Fibroblast of skin of left quadriceps (primary cell): Measurements from ENCODE around the gene RPAP3.

Source experiments
- DNase-seq, 2 experiments: peaks; one replicate each; pipeline ENCODE4 v3.0.0-alpha.2; 2013; ENCODE audit warnings: low read depth in 2 of 2

Gene RPAP3

GRCh38 chr12:47743311-47743860 lies 37.6 kb upstream of the RPAP3 start:
- DNase-seq: no peak

- DNase-seq: no peak
These were observed 36.5 kb upstream of the RPAP3 start for GRCh38 chr12:47742253-47742825.

DNA sequence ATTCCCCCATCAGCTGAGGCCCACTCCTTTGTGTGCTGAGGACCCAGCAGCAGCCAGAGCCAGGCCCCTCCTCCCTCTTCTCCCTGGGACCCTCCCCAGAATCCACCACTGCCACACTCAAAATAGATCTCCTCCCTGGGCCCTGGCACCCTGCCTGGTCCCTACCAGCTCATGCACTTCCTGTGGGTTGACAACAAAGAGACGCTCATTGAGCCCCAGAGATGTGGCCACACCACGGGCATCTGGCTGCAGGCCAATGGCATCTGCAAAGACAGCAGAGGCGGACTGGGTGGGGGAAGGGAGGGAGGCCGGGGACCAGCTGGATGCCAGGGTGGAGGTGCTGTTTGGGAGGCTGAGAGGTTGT lies 35.5 kb upstream of the RPAP3 start:
- DNase-seq: no peak

DNA sequence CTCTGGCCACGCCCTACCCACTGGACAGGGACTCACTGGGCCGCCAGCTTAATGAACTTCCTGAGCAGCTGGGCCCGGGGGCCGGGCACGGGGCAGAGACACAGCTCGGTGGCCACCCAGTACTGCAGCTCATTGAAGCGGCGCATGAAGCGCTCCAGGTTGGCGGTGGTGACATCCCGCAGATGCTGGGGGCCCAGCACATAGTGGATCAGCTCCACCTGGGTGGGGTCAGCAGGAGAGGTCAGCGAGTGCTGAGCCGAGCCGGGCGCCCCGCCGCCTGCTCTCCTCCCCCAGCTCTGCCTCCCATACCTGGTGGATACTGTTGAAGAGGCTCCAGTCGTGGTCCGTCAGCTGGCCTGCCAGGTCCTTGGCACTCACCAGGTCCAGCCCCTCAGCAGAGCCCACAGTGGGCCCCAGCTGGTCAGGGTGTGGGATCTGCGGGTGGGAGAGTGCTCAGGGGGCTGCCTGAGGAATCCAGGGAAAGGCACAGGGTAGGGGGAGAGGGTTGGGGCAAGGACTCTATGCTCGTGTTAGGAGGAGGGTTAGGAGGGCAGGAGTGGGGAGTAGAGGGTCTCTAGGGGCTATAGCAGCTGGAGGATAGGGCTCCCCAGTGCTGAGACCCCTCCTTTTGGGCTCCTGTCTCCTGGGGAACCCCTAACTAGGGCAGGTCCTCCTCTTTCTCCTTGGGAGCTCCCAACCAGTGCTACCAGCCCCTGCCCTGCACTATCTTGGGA lies 34.9 kb upstream of the RPAP3 start:
- DNase-seq: no peak

DNA sequence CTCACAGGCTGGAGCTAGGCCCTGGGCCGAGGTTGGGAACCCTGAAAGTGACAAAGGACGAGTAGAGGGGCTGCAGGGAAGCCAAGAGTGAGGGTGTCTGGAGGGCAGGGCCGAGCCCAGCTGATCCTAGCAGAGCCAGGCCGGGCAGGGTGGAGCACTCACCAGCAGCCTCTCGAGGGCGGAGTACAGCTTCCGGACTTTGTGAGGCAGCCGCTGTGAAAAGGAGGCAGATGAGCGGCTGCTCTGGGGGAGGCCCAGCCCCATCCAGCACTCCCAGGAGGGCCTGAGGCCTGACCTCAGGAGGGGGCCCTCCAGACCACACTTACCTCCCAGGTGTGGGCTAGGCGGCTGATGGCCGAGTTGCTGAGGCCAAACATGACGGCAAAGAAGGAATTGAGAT lies 34.1 kb upstream of the RPAP3 start:
- DNase-seq: no peak

DNA sequence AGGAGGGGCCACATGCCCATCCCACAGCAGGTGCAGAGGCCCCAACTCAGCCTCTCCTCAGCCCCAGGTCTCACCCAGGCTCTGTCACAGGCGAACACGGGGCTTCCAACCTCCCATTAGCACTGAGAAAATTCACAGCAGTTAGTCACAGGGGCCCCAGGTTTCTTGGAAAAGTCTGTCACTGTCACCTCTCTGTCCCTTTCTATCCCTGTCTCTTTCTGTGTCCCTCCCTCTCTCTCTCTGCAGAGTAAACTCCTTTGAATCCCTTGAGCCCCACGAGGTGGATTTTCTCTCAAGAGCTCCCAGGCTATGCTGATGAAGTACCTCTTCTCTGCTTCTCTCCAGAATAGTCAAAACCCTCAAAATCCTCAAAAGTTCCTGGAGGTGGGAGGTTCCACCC lies 33.5 kb upstream of the RPAP3 start:
- no peak for DNase-seq

DNA sequence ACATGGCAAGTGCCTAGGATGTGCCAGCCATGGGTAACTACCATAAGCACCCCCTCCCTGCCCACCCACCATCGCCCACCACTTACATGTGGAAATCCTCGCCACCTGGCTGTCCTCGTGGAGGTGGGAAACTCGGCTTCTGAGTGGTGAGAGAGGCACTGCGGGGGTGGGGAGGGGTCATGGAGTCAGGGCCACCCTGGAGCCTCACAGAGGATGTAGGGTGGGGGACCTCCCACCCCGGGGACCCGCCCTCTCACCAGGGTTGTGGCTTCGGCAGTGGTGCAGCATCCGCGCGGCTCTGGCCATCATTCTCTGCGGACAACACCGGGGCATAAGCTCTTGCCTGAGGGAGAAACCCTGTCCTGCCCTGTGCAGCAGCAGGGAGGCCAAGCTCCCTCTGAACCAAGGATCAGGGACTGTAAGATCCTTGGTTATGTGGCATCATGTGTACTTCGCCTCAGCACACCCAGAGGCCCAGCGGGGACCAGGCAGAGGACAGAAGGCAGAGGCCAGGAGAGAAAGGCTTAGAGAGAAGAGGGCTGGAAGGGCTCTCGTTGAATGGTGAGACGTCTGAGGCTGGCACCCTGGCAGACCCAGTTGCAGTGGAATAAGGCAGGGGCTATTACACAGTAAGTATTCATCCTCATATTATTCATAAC lies 32.2 kb upstream of the RPAP3 start:
- DNase-seq: no peak

- DNase-seq: no peak
These were observed 31.2 kb upstream of the RPAP3 start for GRCh38 chr12:47736877-47737676.

GRCh38 chr12:47736216-47736615 lies 30.4 kb upstream of the RPAP3 start:
- DNase-seq: no peak

DNA sequence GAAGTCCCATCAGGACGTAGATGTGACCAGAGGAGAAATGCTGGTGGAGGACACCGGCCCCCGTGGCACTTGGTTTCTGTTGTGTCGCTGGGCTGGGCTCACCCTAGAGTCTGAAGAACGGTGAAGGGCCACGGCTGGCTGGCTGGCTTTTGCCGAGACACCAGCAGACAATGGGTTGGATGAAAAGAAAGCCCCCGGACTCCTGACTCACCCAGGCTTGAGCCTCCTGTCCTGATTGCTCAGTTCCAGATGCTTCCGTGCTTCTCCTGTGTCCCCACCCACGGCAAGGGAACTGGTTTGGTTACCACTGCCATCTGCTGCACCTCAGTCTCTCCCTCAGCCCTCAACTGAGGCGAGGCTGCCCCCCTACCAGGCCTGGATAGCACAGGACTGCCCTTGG lies 29.8 kb upstream of the RPAP3 start:
- DNase-seq: no peak

GRCh38 chr12:47734725-47735480 lies 29.1 kb upstream of the RPAP3 start:
- no peak for DNase-seq

DNA sequence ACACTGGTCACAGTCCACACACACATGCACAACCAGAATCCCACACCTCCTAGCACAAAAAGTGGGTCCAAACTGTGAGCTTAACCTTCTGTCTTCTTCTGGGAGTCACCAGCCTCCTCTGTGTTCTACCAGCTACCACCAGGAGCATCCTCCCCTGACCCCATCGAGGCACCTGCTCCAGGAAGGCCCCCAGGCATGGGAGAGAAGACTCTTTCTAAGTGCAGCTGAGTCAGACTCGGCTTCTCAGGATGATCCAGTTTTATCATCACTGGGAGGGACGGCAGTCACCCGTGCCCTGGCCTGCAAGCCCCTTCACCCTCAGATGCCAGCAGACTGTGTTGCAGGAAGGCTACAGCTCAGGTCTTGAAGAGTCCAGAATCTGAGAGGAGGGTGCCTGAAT lies 27.3 kb upstream of the RPAP3 start:
- DNase-seq: no peak

DNA sequence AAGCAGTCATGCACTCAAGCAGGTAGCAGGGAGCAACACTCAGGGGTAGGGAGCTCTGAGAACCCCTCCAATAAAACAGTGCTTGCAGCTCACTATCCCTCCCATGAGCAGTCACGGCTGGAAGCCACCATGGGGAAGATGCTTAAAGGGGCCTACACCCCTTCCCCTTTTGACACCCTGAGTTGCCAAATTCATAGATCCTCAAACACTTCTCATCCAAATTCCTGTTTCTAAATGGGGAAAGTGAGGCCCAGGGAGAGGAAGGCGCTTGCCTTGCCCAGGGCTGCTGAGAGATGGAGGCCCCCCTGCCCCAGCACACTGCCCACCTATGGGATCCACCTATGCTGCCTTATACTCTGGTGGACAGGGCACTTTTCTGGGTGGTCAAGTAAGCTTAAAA lies 26.7 kb upstream of the RPAP3 start:
- no peak for DNase-seq

GRCh38 chr12:47731723-47732122 lies 25.9 kb upstream of the RPAP3 start:
- DNase-seq: no peak

DNA sequence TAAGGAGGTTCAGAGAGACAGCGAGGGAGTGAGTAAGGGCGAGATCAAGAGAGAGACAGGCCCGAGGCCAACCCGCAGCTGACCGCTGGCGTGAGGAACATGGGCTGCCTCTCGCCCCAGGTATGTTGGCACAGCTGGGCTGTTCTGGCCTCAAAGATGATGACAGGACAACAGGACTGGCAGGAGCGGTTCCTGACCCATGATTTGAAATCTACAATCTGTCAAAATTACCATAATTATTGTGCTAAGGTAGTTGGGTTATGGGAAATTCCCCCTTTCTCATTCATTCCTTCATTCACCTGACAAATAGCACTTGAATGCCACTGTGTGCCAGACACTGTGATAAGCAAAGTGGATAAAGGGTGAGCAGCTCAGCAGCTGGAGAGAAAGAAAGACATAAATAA lies 24.5 kb upstream of the RPAP3 start:
- no peak for DNase-seq

- no peak for DNase-seq
These were observed 23.4 kb upstream of the RPAP3 start for GRCh38 chr12:47729233-47729632.

DNA sequence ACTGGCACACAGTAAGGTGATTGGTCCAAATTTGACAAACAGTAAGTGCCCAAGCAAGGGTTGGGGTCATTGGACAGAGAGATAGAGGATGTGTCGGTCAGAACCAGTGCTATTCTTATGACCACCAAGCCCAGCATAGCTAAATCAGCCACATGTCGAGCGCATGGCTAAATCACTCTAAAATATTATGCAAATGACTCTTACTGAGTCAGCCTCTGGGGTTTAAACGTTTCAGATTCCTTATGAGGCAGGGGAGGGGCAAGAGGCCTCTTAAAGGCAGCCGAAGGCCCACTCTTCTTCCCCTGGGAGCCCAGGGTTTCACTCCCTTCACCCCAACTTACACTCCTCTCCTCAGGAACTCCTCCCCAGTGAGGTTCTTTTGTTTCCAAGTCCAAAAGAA lies 20.1 kb upstream of the RPAP3 start:
- DNase-seq: peak; percentile 77 to 79

GRCh38 chr12:47725091-47725772 lies 19.4 kb upstream of the RPAP3 start, which contains the start of gene ENDOU:
Gene ENDOU (minus strand): TSS chr12:47725490. CDS start chr12:47725413, 77 bp downstream.
- no peak for DNase-seq

- no peak for DNase-seq
These were observed 17.3 kb upstream of the RPAP3 start for GRCh38 chr12:47722941-47723631.

DNA sequence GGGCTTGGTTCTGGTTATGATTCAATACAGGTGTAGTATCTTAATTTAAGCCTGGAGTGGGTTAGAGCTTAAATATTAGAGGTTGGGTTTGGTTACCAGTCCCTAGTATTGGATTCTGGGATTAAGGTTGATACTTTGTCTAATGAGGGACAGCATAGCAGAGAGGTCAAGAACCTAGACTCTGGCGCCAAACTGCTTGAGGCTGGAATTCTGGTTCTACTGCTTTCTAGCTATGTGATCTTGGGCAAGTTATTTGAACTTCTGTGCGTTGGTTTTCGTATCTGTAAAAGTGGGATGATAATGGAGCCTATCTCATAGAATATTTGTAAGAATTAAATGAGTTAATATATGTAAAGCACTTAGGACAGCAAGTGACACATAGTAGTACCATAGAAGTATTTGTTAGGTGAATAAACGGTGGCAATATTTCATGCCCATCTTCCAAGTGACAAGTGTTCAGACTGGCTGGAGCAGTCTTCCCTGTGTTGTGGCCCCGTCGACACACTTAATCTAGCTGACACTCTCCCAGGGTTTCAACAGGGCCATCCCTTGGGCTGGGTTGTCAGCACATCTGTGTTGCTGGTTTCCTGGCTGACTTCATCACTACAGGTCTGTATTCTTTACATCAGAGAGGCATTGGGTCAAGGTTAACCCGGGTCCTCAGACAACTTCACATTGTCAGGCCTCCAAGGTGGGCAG lies 16.5 kb upstream of the RPAP3 start:
- no peak for DNase-seq
